Measurements from ENCODE around the gene SPAG17. TPM values are rescaled to one million over a fixed set of nuclear protein-coding genes. Genes with fewer than 3 reads are reported as not detected.

The SPAG17 gene
- total RNA-seq, 3 donors from 2014 or later, result 1.3 to 6.9 (median 5.9) TPM

- no peak for TF ChIP-seq POLR2AphosphoS5 (IDR thresholded peaks at IDR 0.05)
- no peak for TF ChIP-seq POLR2A (IDR thresholded peaks at IDR 0.05)
- TF ChIP-seq, protein P1, sequence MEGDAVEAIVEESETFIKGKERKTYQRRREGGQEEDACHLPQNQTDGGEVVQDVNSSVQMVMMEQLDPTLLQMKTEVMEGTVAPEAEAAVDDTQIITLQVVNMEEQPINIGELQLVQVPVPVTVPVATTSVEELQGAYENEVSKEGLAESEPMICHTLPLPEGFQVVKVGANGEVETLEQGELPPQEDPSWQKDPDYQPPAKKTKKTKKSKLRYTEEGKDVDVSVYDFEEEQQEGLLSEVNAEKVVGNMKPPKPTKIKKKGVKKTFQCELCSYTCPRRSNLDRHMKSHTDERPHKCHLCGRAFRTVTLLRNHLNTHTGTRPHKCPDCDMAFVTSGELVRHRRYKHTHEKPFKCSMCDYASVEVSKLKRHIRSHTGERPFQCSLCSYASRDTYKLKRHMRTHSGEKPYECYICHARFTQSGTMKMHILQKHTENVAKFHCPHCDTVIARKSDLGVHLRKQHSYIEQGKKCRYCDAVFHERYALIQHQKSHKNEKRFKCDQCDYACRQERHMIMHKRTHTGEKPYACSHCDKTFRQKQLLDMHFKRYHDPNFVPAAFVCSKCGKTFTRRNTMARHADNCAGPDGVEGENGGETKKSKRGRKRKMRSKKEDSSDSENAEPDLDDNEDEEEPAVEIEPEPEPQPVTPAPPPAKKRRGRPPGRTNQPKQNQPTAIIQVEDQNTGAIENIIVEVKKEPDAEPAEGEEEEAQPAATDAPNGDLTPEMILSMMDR (IDR thresholded peaks at IDR 0.05), result no peak
- DNase-seq (ENCODE audit: low spot score in 2 of 2), result no peak
- Histone ChIP-seq H3K4me3 (no peak overlapping the region), H3K27me3 (no peaks in the 10 kb centered on the region), H3K36me3 (peaks cover 4% of the 10 kb centered on the region), H3K4me1 (no peaks in the 10 kb centered on the region), H3K9me3 (no peaks in the 10 kb centered on the region), H3K27ac (no peak overlapping the region)
- intact Hi-C loops (cut with DNase I; ENCODE audit: low total_unique reads), result no loop called here
Observed at GRCh38 chr1:117933769-117934168, 251.3 kb downstream of the SPAG17 start.

DNA sequence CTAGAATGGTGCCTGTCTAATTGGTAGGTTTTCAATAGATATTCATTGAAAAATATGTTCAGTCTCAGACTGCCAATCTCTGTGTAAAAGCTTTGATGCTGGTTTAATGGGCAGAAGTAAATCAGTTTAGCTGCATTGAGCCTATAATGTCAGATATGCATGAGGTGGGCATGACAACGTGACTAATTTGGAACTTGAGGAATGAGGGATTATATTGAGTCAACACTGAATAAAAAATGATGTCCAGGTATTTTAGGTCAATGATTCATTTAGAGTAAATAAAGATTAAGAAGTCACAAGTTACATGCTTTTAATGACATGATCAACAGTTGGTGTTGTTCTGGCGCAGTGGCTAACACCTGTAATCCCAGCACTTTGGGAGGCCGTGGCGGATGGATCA, 252.5 kb downstream of the SPAG17 start:
- intact Hi-C loops (cut with DNase I; ENCODE audit: low total_unique reads), result no loop called here
- H3K36me3 ChIP-seq, result peaks cover 4% of the 10 kb centered on the region
- TF ChIP-seq, protein P1 (IDR thresholded peaks at IDR 0.05), result no peak
- TF ChIP-seq POLR2A (IDR thresholded peaks at IDR 0.05) (no peak), POLR2AphosphoS5 (IDR thresholded peaks at IDR 0.05) (no peak)
- H3K27ac ChIP-seq, result no peak overlapping the region
- DNase-seq (ENCODE audit: low spot score in 2 of 2), result no peak
- H3K4me1 ChIP-seq, result peaks cover 0 to 8% of the 10 kb centered on the region in 2 donors
- no peak overlapping the region for H3K4me3 ChIP-seq
- no peaks in the 10 kb centered on the region for H3K27me3 ChIP-seq
- H3K9me3 ChIP-seq, result no peaks in the 10 kb centered on the region

DNA sequence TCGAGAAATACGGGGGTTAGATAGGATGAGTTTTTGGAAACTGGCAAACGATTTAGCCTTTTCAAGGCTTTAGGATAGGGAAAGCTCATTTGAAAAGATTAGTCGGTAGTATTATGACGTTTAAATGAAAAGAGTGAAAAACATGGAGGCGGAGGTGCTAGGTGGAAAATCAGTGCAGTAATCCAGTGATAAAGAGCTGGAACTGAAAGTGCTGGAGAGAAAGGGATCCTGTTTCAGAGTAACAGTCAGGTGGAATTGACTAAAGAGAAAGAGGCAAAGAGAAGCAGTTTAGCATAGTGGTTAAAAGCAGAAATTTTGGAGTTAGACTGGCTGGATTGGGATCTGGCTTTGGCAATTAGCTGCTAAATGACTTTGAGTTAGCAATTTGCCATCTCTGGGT, 254.5 kb downstream of the SPAG17 start:
- Histone ChIP-seq H3K4me3 (peak overlapping the region; percentile 65 to 88 (median 78)), H3K4me1 (peaks cover 0 to 8% of the 10 kb centered on the region in 2 donors), H3K27ac (peak overlapping the region in 1 of 2 donors; percentile 83), H3K36me3 (no peaks in the 10 kb centered on the region), H3K9me3 (no peaks in the 10 kb centered on the region), H3K27me3 (no peaks in the 10 kb centered on the region)
- DNase-seq (ENCODE audit: low spot score in 2 of 2), result no peak
- no peak for TF ChIP-seq POLR2AphosphoS5 (IDR thresholded peaks at IDR 0.05)
- TF ChIP-seq POLR2A (IDR thresholded peaks at IDR 0.05), result no peak
- TF ChIP-seq, protein P1 (IDR thresholded peaks at IDR 0.05), result no peak
- intact Hi-C loops (cut with DNase I; ENCODE audit: low total_unique reads), result no loop called here

- H3K36me3 ChIP-seq, result no peaks in the 10 kb centered on the region
- H3K27ac ChIP-seq, result peak overlapping the region; percentile 69 to 83
Observed at GRCh38 chr1:117930173-117930447, 254.9 kb downstream of the SPAG17 start.

DNA sequence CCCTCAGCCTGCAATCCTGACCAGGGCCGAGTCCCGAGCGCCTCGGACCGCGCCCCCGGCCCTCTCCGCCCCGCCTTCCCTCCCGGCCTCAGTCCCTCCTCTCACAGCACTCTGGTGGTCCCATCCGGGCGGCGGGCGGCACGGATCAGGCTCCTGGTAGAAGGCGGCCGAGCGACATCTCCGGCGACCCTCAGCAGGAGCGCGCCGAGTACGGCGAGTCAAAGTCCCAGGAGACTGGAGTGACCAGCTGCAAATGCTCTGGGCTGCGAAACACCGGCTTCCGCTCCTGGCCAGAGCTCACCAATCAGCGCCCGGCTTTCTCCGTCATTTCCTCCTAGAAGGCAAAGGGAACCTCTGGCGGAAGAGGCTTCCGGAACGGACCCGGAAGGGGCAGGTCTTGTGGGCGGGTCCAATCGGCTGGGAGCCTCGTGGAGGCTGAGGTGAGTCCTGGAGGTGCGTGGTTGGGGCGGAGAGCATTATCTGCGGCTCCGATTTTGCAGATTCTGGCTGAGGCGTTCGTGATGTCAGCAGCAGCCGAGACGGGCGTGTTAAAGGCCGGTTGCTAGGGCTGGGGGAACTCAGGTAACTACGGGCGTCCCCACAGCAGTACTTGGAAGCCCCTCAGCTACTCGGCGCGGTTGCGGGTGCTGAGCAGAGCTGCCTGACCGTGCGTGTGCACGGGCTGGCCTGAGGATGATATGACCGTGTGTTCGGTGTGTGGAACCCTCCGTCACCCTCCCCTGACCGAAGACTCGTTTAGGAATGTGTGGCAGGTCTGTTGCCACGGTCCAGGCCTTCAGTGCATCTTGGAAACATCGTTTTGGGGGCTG, 255.5 kb downstream of the SPAG17 start, which contains the start of the genes GDAP2 and WDR3:
TSS of gene GDAP2 (minus strand) at position 279 of the 830 bp plus-strand sequence. CDS start 9,264 bp downstream, outside the sequence.
TSS of gene WDR3 (plus strand) at position 397 of the 830 bp plus-strand sequence. CDS start 3,581 bp downstream, outside the sequence.
- Histone ChIP-seq H3K36me3 (no peaks in the 10 kb centered on the region), H3K9me3 (no peaks in the 10 kb centered on the region), H3K27me3 (no peaks in the 10 kb centered on the region), H3K4me3 (peak within 1 kb of the TSS; percentile 65 to 88 (median 78)), H3K27ac (peak within 1 kb of the TSS; percentile 83 to 91), H3K4me1 (peaks cover 0 to 8% of the 10 kb centered on the region in 2 donors)
- peak; percentile 94 for DNase-seq (ENCODE audit: low spot score in 2 of 2)
- TF ChIP-seq POLR2A (IDR thresholded peaks at IDR 0.05) (no peak), POLR2AphosphoS5 (IDR thresholded peaks at IDR 0.05) (peak; percentile 42 to 54 (median 44))
- TF ChIP-seq, protein P1 (IDR thresholded peaks at IDR 0.05), result no peak
- intact Hi-C loops (cut with DNase I; ENCODE audit: low total_unique reads), result no loop called here

More at GRCh38 chr1:117930173-117930447, 254.9 kb downstream of the SPAG17 start:
- Histone ChIP-seq H3K4me3 (peak overlapping the region; percentile 65 to 88 (median 78)), H3K27me3 (no peaks in the 10 kb centered on the region), H3K4me1 (peaks cover 0 to 8% of the 10 kb centered on the region in 2 donors), H3K9me3 (no peaks in the 10 kb centered on the region)
- TF ChIP-seq, protein P1 (IDR thresholded peaks at IDR 0.05), result no peak
- DNase-seq (ENCODE audit: low spot score in 2 of 2), result no peak
- intact Hi-C loops (cut with DNase I; ENCODE audit: low total_unique reads), result no loop called here
